ENCODE results near the gene CCNF. TPM values are rescaled to one million over a fixed set of nuclear protein-coding genes. Genes with fewer than 3 reads are reported as not detected.

Gene CCNF
- total and polyA plus RNA-seq, 2 of the 4 experiments (the other 2 are of a cell fraction), result 8.2 to 20.1 TPM

- H2AK9ac ChIP-seq (replicated peaks; ENCODE audit: low read depth, low read length, poor library complexity), result no peak overlapping the region
- no peak overlapping the region for H3K23ac ChIP-seq (ENCODE audit: low read depth, low read length)
- dilution Hi-C loops (cut with HindIII; ENCODE audit: low sequenced_read_pairs, unreplicated experiment) (no loop called here), intact Hi-C loops (cut with micrococcal nuclease) (no loop called here), in situ Hi-C loops (cut with MboI; ENCODE audit: low sequenced_read_pairs) (no loop called here)
- no peak overlapping the region for H3K56ac ChIP-seq (ENCODE audit: extremely low read depth, insufficient read depth, low read length)
- no peak overlapping the region for H2BK20ac ChIP-seq (ENCODE audit: low read depth, low read length)
- no peak overlapping the region for H3K27ac ChIP-seq (ENCODE audit: insufficient read depth, low read length)
- H3K27me3 ChIP-seq (ENCODE audit: control insufficient read depth, insufficient read depth, low read length), result peaks cover 17% of the 10 kb centered on the region
- H4K5ac ChIP-seq (ENCODE audit: low read depth, low read length), result no peak overlapping the region
- no peak for TF ChIP-seq RCOR1 (IDR thresholded peaks at IDR 0.05; ENCODE audit: insufficient replicate concordance, low read length)
- TF ChIP-seq NFE2L2 (IDR thresholded peaks at IDR 0.05; ENCODE audit: low read depth, low read length), result no peak
- no peak for TF ChIP-seq ELK1 (IDR thresholded peaks at IDR 0.05; ENCODE audit: borderline replicate concordance, low read depth, low read length)
- TF ChIP-seq CEBPB (IDR thresholded peaks at IDR 0.05; ENCODE audit: low read depth, low read length), result no peak
- TF ChIP-seq SMC3 (IDR thresholded peaks at IDR 0.05; ENCODE audit: low read depth, low read length), result no peak
- TF ChIP-seq FOS (IDR thresholded peaks at IDR 0.05; ENCODE audit: low read depth, low read length), result no peak
- no peak for TF ChIP-seq RFX5 (IDR thresholded peaks at IDR 0.05; ENCODE audit: low read depth, low read length)
- no peak for TF ChIP-seq BHLHE40 (IDR thresholded peaks at IDR 0.05; ENCODE audit: low read depth, low read length)
- TF ChIP-seq, protein P1, sequence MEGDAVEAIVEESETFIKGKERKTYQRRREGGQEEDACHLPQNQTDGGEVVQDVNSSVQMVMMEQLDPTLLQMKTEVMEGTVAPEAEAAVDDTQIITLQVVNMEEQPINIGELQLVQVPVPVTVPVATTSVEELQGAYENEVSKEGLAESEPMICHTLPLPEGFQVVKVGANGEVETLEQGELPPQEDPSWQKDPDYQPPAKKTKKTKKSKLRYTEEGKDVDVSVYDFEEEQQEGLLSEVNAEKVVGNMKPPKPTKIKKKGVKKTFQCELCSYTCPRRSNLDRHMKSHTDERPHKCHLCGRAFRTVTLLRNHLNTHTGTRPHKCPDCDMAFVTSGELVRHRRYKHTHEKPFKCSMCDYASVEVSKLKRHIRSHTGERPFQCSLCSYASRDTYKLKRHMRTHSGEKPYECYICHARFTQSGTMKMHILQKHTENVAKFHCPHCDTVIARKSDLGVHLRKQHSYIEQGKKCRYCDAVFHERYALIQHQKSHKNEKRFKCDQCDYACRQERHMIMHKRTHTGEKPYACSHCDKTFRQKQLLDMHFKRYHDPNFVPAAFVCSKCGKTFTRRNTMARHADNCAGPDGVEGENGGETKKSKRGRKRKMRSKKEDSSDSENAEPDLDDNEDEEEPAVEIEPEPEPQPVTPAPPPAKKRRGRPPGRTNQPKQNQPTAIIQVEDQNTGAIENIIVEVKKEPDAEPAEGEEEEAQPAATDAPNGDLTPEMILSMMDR (conservative IDR thresholded peaks at IDR 0.05; ENCODE audit: low read depth, low read length), result no peak
- ChIA-PET CTCF (interaction anchor here (0.6 kb wide), 1 partner anchor 343 kb away, joined by 4 read pairs; no protein-coding TSS in a partner anchor), POLR2A (ENCODE audit: unreplicated experiment) (no interaction called here)
- H3K4me2 ChIP-seq (ENCODE audit: low read depth, low read length), result no peak overlapping the region
- H2BK15ac ChIP-seq (ENCODE audit: low read depth, low read length), result no peak overlapping the region
- no CpG with 5 or more reads among the region's 2 CpGs for WGBS, 2 experiments (ENCODE audit: extremely low coverage in 2 of 2, insufficient read length in 1 of 2)
- H3K14ac ChIP-seq (replicated peaks; ENCODE audit: low read depth, low read length), result no peak overlapping the region
- no peaks in the 10 kb centered on the region for H3K36me3 ChIP-seq (ENCODE audit: control insufficient read depth, insufficient read depth, low read length)
- peaks cover 4% of the 10 kb centered on the region for H3K4me1 ChIP-seq (ENCODE audit: control insufficient read depth, insufficient read depth, low read length)
- ATAC-seq (ENCODE audit: low read depth) (no peak), DNase-seq (no peak)
- no peaks in the 10 kb centered on the region for H4K20me1 ChIP-seq (ENCODE audit: insufficient read depth, low read length)
- no peak overlapping the region for H3K18ac ChIP-seq (ENCODE audit: low read depth, low read length)
- no peak overlapping the region for H3K4ac ChIP-seq (ENCODE audit: low read depth, low read length)
- no peak overlapping the region for H4K91ac ChIP-seq (ENCODE audit: insufficient read depth, low read depth, low read length)
- H2BK5ac ChIP-seq (ENCODE audit: low read depth, low read length, poor library complexity, severe bottlenecking), result no peak overlapping the region
- no peaks in the 10 kb centered on the region for H3K9me3 ChIP-seq (ENCODE audit: control insufficient read depth, insufficient read depth, low read length)
- no peak overlapping the region for H3K9ac ChIP-seq (ENCODE audit: low read depth, low read length)
- no peak overlapping the region for H4K8ac ChIP-seq (ENCODE audit: low read depth in 2 of 2, low read length in 2 of 2)
- no peak overlapping the region for H3K4me3 ChIP-seq (ENCODE audit: insufficient read depth, low read depth, low read length)
- H2AK5ac ChIP-seq (ENCODE audit: low read depth, low read length), result no peak overlapping the region
- no peak overlapping the region for H2AFZ ChIP-seq (replicated peaks; ENCODE audit: low read length, poor library complexity)
- no TSS peak for BruUV-seq (replicated peaks)
- H2BK120ac ChIP-seq (ENCODE audit: low read depth, low read length), result no peak overlapping the region
- no peaks in the 10 kb centered on the region for H3K79me1 ChIP-seq (ENCODE audit: low read depth in 1 of 2, low read length in 2 of 2)
- H3K9me1 ChIP-seq (ENCODE audit: insufficient read depth, low read length), result no peaks in the 10 kb centered on the region
These were observed 14.2 kb upstream of the CCNF start for GRCh38 chr16:2415085-2415484.

Measured in IMR-90 (cell line).